Loucy (cell line): Measurements from ENCODE around the gene SOWAHD.

Experiments
- H2AFZ ChIP-seq: fragments of 200-600 bp; sonication (generic); 2 replicates; pipeline ENCODE4 v1.6.0; 2016; ENCODE audit warnings: antibody characterized with exemption, mild to moderate bottlenecking, low read length, moderate library complexity
- H3F3A ChIP-seq: fragments of 200-600 bp; 2 replicates; pipeline ENCODE4 v1.6.0; 2016; ENCODE audit warnings: antibody characterized with exemption, low read depth, mild to moderate bottlenecking
- H3K27me3 ChIP-seq: fragments of 200-600 bp; sonication (generic); 2 replicates; pipeline ENCODE4 v1.6.1; 2014; ENCODE audit warnings: low read length, mild to moderate bottlenecking; ENCODE audit not compliant: insufficient read depth, poor library complexity, severe bottlenecking
- H3K36me3 ChIP-seq: fragments of 200-600 bp; sonication (generic); 2 replicates; pipeline ENCODE4 v1.6.1; 2016; ENCODE audit warnings: low read length; ENCODE audit not compliant: insufficient read depth
- H3K4me1 ChIP-seq: fragments of 200-600 bp; sonication (generic); 2 replicates; pipeline ENCODE4 v1.5.1; 2014; ENCODE audit warnings: low read length, mild to moderate bottlenecking; ENCODE audit not compliant: insufficient read depth, poor library complexity, severe bottlenecking
- H3K4me2 ChIP-seq: fragments of 200-600 bp; sonication (generic); 2 replicates; pipeline ENCODE4 v1.6.0; 2014; ENCODE audit warnings: antibody characterized with exemption, low read length, low read depth, mild to moderate bottlenecking; ENCODE audit not compliant: poor library complexity, severe bottlenecking
- H3K4me3 ChIP-seq: fragments of 200-600 bp; sonication (generic); 2 replicates; pipeline ENCODE4 v1.5.1; 2014; ENCODE audit warnings: low read length, mild to moderate bottlenecking, mixed read lengths; ENCODE audit not compliant: poor library complexity, severe bottlenecking
- H3K79me2 ChIP-seq: fragments of 200-600 bp; sonication (generic); 2 replicates; pipeline ENCODE4 v1.6.1; 2014; ENCODE audit warnings: low read length; ENCODE audit not compliant: insufficient read depth
- H3K9ac ChIP-seq: fragments of 200-600 bp; sonication (generic); 2 replicates; pipeline ENCODE4 v1.6.0; 2014; ENCODE audit warnings: mild to moderate bottlenecking, low read depth, low read length, moderate library complexity; ENCODE audit not compliant: poor library complexity, severe bottlenecking
- H3K9me2 ChIP-seq: fragments of 200-600 bp; sonication (generic); replicated peaks from 2 replicates; pipeline ENCODE4 v1.6.1; 2016; ENCODE audit warnings: low read depth, low read length, mixed read lengths
- H3K9me3 ChIP-seq: fragments of 200-600 bp; sonication (generic); 2 replicates; pipeline ENCODE4 v1.6.1; 2014; ENCODE audit warnings: mild to moderate bottlenecking, antibody characterized with exemption, low read length, low read depth; ENCODE audit not compliant: insufficient read depth
- H4K20me1 ChIP-seq: fragments of 200-600 bp; sonication (generic); 2 replicates; pipeline ENCODE4 v1.6.0; 2014; ENCODE audit warnings: antibody characterized with exemption, low read length, mild to moderate bottlenecking; ENCODE audit not compliant: insufficient read depth, poor library complexity, severe bottlenecking
- CTCF ChIP-seq: fragments of 200-600 bp; sonication (generic); conservative IDR thresholded peaks from 2 replicates; pipeline ENCODE4 v1.5.1; 2014; ENCODE audit warnings: mild to moderate bottlenecking, antibody characterized with exemption, low read length
- EZH2phosphoT487 ChIP-seq: fragments of 200-600 bp; IDR thresholded peaks from 2 replicates; pipeline ENCODE4 v1.6.1; 2018; ENCODE audit warnings: antibody characterized with exemption, mild to moderate bottlenecking, moderate library complexity, borderline replicate concordance

The SOWAHD gene

GRCh38 chrX:119753639-119754257 lies 4.6 kb upstream of the SOWAHD start:
- H3K36me3 ChIP-seq = no peaks in the 10 kb centered on the region
- H3K4me1 ChIP-seq = no peaks in the 10 kb centered on the region
- TF ChIP-seq CTCF (peak; percentile 61), EZH2phosphoT487 (no peak)

DNA sequence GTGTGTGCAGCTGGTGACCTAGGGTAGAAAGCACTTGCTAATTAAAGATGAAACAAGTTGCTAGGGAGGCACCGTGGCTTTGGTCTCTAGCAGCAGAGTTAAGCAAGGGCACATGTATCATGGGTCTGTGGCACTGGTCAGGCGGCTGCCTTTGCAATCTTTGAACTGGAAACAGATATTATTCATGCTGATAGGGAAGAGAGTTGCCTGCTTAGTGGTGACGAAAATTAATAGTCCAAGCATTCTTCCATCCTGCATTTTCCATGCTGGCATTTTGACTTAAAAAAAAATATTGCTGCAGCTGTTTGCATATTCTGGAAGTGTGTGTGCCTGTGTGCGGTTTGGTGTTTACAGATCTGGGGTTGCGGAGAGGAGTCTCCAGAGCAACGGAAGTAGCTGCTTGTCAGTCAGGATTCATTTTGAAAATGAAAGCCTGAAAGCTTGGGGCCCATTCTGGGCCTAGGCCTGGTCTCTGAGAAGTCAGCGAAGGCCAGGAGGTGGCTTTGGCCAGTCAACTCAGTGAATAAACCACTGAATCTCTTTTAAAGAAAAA lies 2.3 kb upstream of the SOWAHD start:
- H3K4me2 ChIP-seq = no peak overlapping the region
- no peaks in the 10 kb centered on the region for H3F3A ChIP-seq
- H4K20me1 ChIP-seq = no peaks in the 10 kb centered on the region
- no peaks in the 10 kb centered on the region for H3K9me3 ChIP-seq
- no peaks in the 10 kb centered on the region for H3K9me2 ChIP-seq
- H3K27me3 ChIP-seq = no peaks in the 10 kb centered on the region
- no peak for TF ChIP-seq CTCF
- no peak for TF ChIP-seq EZH2phosphoT487
- H3K4me3 ChIP-seq = no peak overlapping the region
- H3K4me1 ChIP-seq = no peaks in the 10 kb centered on the region
- no peak overlapping the region for H2AFZ ChIP-seq
- no peaks in the 10 kb centered on the region for H3K79me2 ChIP-seq
- no peaks in the 10 kb centered on the region for H3K36me3 ChIP-seq
- H3K9ac ChIP-seq = no peak overlapping the region

More at GRCh38 chrX:119753639-119754257, 4.6 kb upstream of the SOWAHD start:
- Histone ChIP-seq H3K9ac (no peak overlapping the region), H3K79me2 (no peaks in the 10 kb centered on the region), H3F3A (no peaks in the 10 kb centered on the region), H3K4me3 (no peak overlapping the region), H4K20me1 (no peaks in the 10 kb centered on the region), H2AFZ (no peak overlapping the region), H3K9me2 (no peaks in the 10 kb centered on the region), H3K27me3 (no peaks in the 10 kb centered on the region), H3K4me2 (no peak overlapping the region), H3K9me3 (no peaks in the 10 kb centered on the region)

DNA sequence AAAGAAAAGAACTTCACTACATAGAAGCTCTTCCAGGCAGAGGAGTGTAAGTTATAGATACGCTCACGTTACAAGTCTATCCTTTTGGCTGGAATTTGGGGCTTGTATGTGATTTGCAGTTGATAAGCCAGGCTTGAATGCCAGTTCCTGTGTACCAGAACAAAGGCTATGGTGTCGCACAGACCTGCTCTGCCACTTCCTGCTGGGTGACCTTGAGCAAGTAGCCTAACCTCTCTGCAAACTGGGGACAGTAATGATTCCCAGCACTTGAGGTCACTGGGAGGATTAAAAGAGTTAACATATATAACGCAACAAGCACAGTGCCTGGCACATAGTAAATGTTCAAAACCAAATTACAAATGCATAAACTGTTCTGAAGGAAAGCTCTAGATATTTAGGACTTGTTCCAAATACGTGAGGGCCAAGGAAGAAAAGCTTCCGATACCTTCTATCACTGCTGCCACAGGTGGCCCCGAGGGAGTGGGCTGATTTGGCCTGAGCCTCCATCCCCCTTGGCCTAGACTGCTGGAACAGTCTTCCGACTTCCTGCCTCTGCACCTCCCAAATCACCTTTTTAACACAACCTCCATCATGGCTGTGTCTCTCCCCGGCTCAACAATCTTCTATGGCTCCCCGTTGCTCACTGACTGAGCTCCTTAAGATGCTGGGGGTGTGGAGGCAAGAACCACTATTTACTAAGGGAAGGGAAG lies 1.3 kb upstream of the SOWAHD start:
- H3K9ac ChIP-seq = no peak overlapping the region
- H3K4me1 ChIP-seq = no peaks in the 10 kb centered on the region
- H3K27me3 ChIP-seq = no peaks in the 10 kb centered on the region
- no peaks in the 10 kb centered on the region for H3K9me2 ChIP-seq
- TF ChIP-seq EZH2phosphoT487 (no peak), CTCF (no peak)
- H3F3A ChIP-seq = no peaks in the 10 kb centered on the region
- H4K20me1 ChIP-seq = no peaks in the 10 kb centered on the region
- H3K4me3 ChIP-seq = no peak overlapping the region
- H3K79me2 ChIP-seq = no peaks in the 10 kb centered on the region
- H3K9me3 ChIP-seq = no peaks in the 10 kb centered on the region
- H3K36me3 ChIP-seq = no peaks in the 10 kb centered on the region
- no peak overlapping the region for H3K4me2 ChIP-seq
- no peak overlapping the region for H2AFZ ChIP-seq
